Endothelial cell of umbilical vein (primary cell): ENCODE data around the gene PLEKHH2.

ENCODE experiments used
- EZH2 ChIP-seq: IDR thresholded peaks from 2 replicates; pipeline ENCODE4 v1.6.1; 2012; ENCODE audit warnings: borderline replicate concordance, low read depth, mild to moderate bottlenecking, moderate library complexity, low read length, inconsistent platforms; ENCODE audit not compliant: severe bottlenecking
- GATA2 ChIP-seq: IDR thresholded peaks from 2 replicates; pipeline ENCODE4 v1.7.0; 2011; ENCODE audit warnings: low read depth, mild to moderate bottlenecking, moderate library complexity, mixed read lengths, low read length; ENCODE audit not compliant: insufficient read length, insufficient read depth
- JUN ChIP-seq: IDR thresholded peaks from 2 replicates; pipeline ENCODE4 v1.6.1; 2011; ENCODE audit warnings: borderline replicate concordance, low read depth; ENCODE audit not compliant: insufficient read length, insufficient read depth
- MYC ChIP-seq: IDR thresholded peaks from one replicate; pipeline ENCODE4 v1.6.1; 2011; ENCODE audit warnings: mild to moderate bottlenecking, low read depth, low read length
- POLR2A ChIP-seq: IDR thresholded peaks from 2 replicates; pipeline ENCODE4 v1.6.1; 2012; ENCODE audit warnings: low read depth, mild to moderate bottlenecking, control low read depth, low read length
- POLR2AphosphoS5 ChIP-seq: IDR thresholded peaks from 2 replicates; pipeline ENCODE4 v1.6.1; 2012; ENCODE audit warnings: low read depth, mild to moderate bottlenecking, control low read depth, low read length, moderate library complexity; ENCODE audit not compliant: insufficient read depth
- TF ChIP-seq, protein P1 (sequence below): IDR thresholded peaks from 2 replicates; pipeline ENCODE4 v1.6.1; 2011; ENCODE audit not compliant: insufficient read depth, insufficient read length
- TF ChIP-seq, protein P2 (sequence below), 2 donors: IDR thresholded peaks; 1 replicate in 1 of 2; 2 replicates in 1 of 2; pipeline ENCODE4 v1.5.1; 2011; ENCODE audit warnings: low read length in 2 of 2, mild to moderate bottlenecking in 2 of 2, moderate library complexity in 2 of 2, control low read depth in 1 of 2, inconsistent platforms in 1 of 2, low read depth in 1 of 2; ENCODE audit not compliant: insufficient read depth in 1 of 2; ENCODE audit errors: extremely low read depth in 1 of 2

DNA sequence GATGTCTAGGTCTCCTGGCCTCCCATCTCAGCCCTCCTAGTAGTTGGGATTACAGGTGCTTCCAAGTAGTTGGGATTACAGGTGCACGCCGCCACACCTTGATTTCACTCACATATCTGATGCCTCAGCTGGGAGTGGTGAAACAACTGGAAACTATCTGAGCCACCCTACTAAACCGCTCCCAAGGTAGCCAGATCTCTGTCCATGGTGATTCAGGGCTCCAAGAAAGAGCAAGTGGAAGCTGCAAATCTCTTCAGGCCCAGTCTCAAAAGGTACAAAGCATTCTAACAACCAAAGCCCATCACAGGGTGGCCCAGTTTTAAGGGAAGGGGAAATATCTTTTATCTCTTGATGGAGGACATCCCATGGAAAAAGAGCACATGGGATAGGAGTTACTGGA lies 20.2 kb downstream of the PLEKHH2 start:
- TF ChIP-seq, protein P1, sequence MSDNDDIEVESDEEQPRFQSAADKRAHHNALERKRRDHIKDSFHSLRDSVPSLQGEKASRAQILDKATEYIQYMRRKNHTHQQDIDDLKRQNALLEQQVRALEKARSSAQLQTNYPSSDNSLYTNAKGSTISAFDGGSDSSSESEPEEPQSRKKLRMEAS: no peak
- TF ChIP-seq, protein P2, sequence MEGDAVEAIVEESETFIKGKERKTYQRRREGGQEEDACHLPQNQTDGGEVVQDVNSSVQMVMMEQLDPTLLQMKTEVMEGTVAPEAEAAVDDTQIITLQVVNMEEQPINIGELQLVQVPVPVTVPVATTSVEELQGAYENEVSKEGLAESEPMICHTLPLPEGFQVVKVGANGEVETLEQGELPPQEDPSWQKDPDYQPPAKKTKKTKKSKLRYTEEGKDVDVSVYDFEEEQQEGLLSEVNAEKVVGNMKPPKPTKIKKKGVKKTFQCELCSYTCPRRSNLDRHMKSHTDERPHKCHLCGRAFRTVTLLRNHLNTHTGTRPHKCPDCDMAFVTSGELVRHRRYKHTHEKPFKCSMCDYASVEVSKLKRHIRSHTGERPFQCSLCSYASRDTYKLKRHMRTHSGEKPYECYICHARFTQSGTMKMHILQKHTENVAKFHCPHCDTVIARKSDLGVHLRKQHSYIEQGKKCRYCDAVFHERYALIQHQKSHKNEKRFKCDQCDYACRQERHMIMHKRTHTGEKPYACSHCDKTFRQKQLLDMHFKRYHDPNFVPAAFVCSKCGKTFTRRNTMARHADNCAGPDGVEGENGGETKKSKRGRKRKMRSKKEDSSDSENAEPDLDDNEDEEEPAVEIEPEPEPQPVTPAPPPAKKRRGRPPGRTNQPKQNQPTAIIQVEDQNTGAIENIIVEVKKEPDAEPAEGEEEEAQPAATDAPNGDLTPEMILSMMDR (IDR thresholded peaks at IDR 0.05; ENCODE audit: extremely low read depth in 1 of 2, insufficient read depth in 1 of 2, low read depth in 1 of 2, low read length in 2 of 2): no peak
- no peak for TF ChIP-seq POLR2AphosphoS5
- no peak for TF ChIP-seq MYC
- no peak for TF ChIP-seq POLR2A
- no peak for TF ChIP-seq JUN
- TF ChIP-seq EZH2: no peak
- no peak for TF ChIP-seq GATA2
